WTC11 (cell line): ENCODE measurements around the gene CIT. TPM values are rescaled to one million over a fixed set of nuclear protein-coding genes. Genes with fewer than 3 reads are reported as not detected.

Experiments
- ATAC-seq: fragments of 200-7000 bp; cut with Tn5 transposase; 2 replicates; pipeline ENCODE4 v1.10.0; 2021; ENCODE audit warnings: mild to moderate bottlenecking, moderate library complexity
- CTCF ChIA-PET: fragments of 300-600 bp; sonication (Branson Sonifier 250); formaldehyde crosslinking; loops from one replicate; lab custom pipeline; 2021; ENCODE audit warnings: antibody characterized with exemption; lab: Charles Lee
- POLR2A ChIA-PET: fragments of 350-600 bp; sonication (Branson Sonifier 250); formaldehyde crosslinking; loops from one replicate; lab custom pipeline; 2021; ENCODE audit warnings: antibody characterized with exemption; lab: Charles Lee
- DNase-seq: peaks from one replicate; pipeline ENCODE4 v3.0.0; 2021; ENCODE audit warnings: low spot score
- H3K27ac Mint-ChIP-seq: 2 replicates; pipeline ENCODE4 v1.8.0; 2021; ENCODE audit warnings: mixed read lengths
- H3K27me3 Mint-ChIP-seq: 2 replicates; pipeline ENCODE4 v1.8.0; 2021; ENCODE audit warnings: low read depth, mild to moderate bottlenecking, moderate library complexity, mixed read lengths
- H3K36me3 Mint-ChIP-seq: 2 replicates; pipeline ENCODE4 v1.8.0; 2021; ENCODE audit warnings: mixed read lengths
- H3K4me1 Mint-ChIP-seq: 2 replicates; pipeline ENCODE4 v1.8.0; 2022; ENCODE audit warnings: mixed read lengths
- H3K4me3 Mint-ChIP-seq: 2 replicates; pipeline ENCODE4 v1.8.0; 2021; ENCODE audit warnings: mild to moderate bottlenecking, moderate library complexity, mixed read lengths
- H3K9me3 Mint-ChIP-seq: 2 replicates; pipeline ENCODE4 v1.8.0; 2021; ENCODE audit warnings: mixed read lengths
- ARID4B ChIP-seq: sonication (generic); formaldehyde crosslinking; IDR thresholded peaks from 2 replicates; pipeline ENCODE4 v1.8.0; 2023; ENCODE audit warnings: missing genetic modification reagents, mild to moderate bottlenecking, borderline replicate concordance
- ATF3 ChIP-seq: sonication (generic); formaldehyde crosslinking; conservative IDR thresholded peaks from 2 replicates; pipeline ENCODE4 v1.8.1; 2022; ENCODE audit warnings: mild to moderate bottlenecking, missing genetic modification reagents
- EMX1 ChIP-seq: fragments of 250-450 bp; sonication (Bioruptor Pico); IDR thresholded peaks from 2 replicates; pipeline ENCODE4 v1.8.0; 2021; ENCODE audit warnings: mild to moderate bottlenecking
- FOXK1 ChIP-seq: sonication (generic); formaldehyde crosslinking; IDR thresholded peaks from 2 replicates; pipeline ENCODE4 v1.8.0; 2022; ENCODE audit warnings: mild to moderate bottlenecking, moderate library complexity, missing genetic modification reagents
- GABPB1 ChIP-seq: sonication (generic); formaldehyde crosslinking; IDR thresholded peaks from 2 replicates; pipeline ENCODE4 v1.8.1; 2023; ENCODE audit warnings: mild to moderate bottlenecking, missing genetic modification reagents
- GTF2I ChIP-seq: fragments of 250-450 bp; sonication (Bioruptor Pico); conservative IDR thresholded peaks from 2 replicates; pipeline ENCODE4 v1.4.0; 2021; ENCODE audit warnings: mild to moderate bottlenecking
- KAT7 ChIP-seq: sonication (generic); formaldehyde crosslinking; IDR thresholded peaks from 2 replicates; pipeline ENCODE4 v1.8.1; 2023; ENCODE audit warnings: missing genetic modification reagents, mild to moderate bottlenecking, borderline replicate concordance
- MYBL2 ChIP-seq: sonication (generic); formaldehyde crosslinking; IDR thresholded peaks from 2 replicates; pipeline ENCODE4 v1.8.1; 2023; ENCODE audit warnings: mild to moderate bottlenecking, moderate library complexity, missing genetic modification reagents
- NFATC4 ChIP-seq: fragments of 250-450 bp; sonication (Bioruptor Pico); IDR thresholded peaks from 2 replicates; pipeline ENCODE4 v1.9.0; 2021; ENCODE audit warnings: mild to moderate bottlenecking
- NFYB ChIP-seq: sonication (generic); formaldehyde crosslinking; conservative IDR thresholded peaks from 2 replicates; pipeline ENCODE4 v1.8.0; 2022; ENCODE audit warnings: low read depth, missing genetic modification reagents
- NR3C1 ChIP-seq: sonication (generic); formaldehyde crosslinking; conservative IDR thresholded peaks from 2 replicates; pipeline ENCODE4 v1.8.1; 2023; ENCODE audit warnings: low read depth, mild to moderate bottlenecking, missing genetic modification reagents
- RORB ChIP-seq: fragments of 250-450 bp; sonication (Bioruptor Pico); IDR thresholded peaks from 2 replicates; pipeline ENCODE4 v1.9.0; 2021; ENCODE audit warnings: mild to moderate bottlenecking
- SOX15 ChIP-seq: fragments of 250-450 bp; sonication (Bioruptor Pico); IDR thresholded peaks from 2 replicates; pipeline ENCODE4 v1.9.0; 2021; ENCODE audit warnings: mild to moderate bottlenecking
- TEAD1 ChIP-seq: sonication (generic); formaldehyde crosslinking; IDR thresholded peaks from 2 replicates; pipeline ENCODE4 v1.8.0; 2022; ENCODE audit warnings: mild to moderate bottlenecking, missing genetic modification reagents
- TP53 ChIP-seq: sonication (generic); formaldehyde crosslinking; IDR thresholded peaks from 2 replicates; pipeline ENCODE4 v1.8.1; 2023; ENCODE audit warnings: mild to moderate bottlenecking, missing genetic modification reagents
- ZNF121 ChIP-seq: sonication (generic); formaldehyde crosslinking; IDR thresholded peaks from 2 replicates; pipeline ENCODE4 v1.8.0; 2023; ENCODE audit warnings: missing genetic modification reagents
- ZNF396 ChIP-seq: fragments of 250-450 bp; sonication (Bioruptor Pico); IDR thresholded peaks from 2 replicates; pipeline ENCODE4 v1.8.0; 2021; ENCODE audit warnings: mild to moderate bottlenecking, moderate library complexity, borderline replicate concordance
- ZNF425 ChIP-seq: fragments of 250-450 bp; sonication (Bioruptor Pico); conservative IDR thresholded peaks from 2 replicates; pipeline ENCODE4 v1.9.0; 2021; ENCODE audit warnings: mild to moderate bottlenecking
- total RNA-seq: library from RNA; stranded (reverse); gene quantifications from 3 replicates; pipeline ENCODE4 v1.2.3, GENCODE V29; 2021
- TF ChIP-seq, protein P1 (sequence below): sonication (generic); formaldehyde crosslinking; IDR thresholded peaks from 2 replicates; pipeline ENCODE4 v1.8.0; 2022; ENCODE audit warnings: mild to moderate bottlenecking, missing genetic modification reagents
- TF ChIP-seq, protein P2 (sequence below): sonication (generic); formaldehyde crosslinking; IDR thresholded peaks from 2 replicates; pipeline ENCODE4 v1.8.1; 2023; ENCODE audit warnings: mild to moderate bottlenecking, missing genetic modification reagents, moderate library complexity
- TF ChIP-seq, protein P3 (sequence below): sonication (generic); formaldehyde crosslinking; IDR thresholded peaks from 2 replicates; pipeline ENCODE4 v1.8.1; 2023; ENCODE audit warnings: mild to moderate bottlenecking, missing genetic modification reagents, moderate library complexity
- TF ChIP-seq, protein P4 (sequence below): sonication (generic); formaldehyde crosslinking; conservative IDR thresholded peaks from 2 replicates; pipeline ENCODE4 v1.8.1; 2023; ENCODE audit warnings: mild to moderate bottlenecking, low read depth, missing genetic modification reagents, moderate library complexity

CIT gene
- total RNA-seq, 1 experiment from 2014 or later = 65.4 TPM

DNA sequence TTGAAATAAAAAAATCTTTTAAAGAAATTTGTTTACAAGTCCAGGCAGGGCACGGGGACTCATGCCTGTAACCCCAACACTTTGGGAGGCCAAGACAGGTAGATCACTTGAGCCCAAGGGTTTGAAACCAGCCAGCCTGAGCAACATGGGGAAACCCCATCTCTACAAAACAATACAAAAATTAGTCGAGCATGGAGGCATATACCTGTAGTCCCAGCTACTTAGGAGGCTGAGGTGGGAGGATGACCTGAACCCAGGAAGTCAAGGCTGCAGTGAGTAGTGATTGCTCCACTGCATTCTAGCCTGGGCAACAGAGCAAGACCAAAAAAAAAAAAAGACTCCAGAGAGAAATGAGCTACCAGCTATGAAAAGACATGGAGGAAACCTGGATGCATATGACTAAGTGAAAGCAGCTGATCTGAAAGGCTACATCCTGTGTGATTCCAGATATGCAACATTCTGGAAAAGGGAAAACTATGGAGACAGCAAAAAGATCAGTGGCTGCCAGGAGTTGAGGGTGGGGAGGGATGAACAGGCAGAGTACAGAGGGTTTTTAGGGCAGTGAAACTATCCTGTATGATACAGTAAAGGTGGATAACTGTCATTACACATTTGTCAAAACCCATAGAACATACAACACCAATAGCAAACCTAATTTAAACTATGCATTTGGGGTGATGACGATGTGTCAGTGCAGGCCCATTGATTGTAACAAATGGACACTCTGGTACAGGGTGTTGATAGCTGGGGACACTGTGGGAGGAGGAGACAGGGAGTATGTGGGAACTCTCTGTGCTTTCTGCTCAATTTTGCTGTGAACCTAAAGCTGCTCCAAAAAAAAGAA lies 149.3 kb downstream of the CIT start (continued):
- TF ChIP-seq, protein P1, sequence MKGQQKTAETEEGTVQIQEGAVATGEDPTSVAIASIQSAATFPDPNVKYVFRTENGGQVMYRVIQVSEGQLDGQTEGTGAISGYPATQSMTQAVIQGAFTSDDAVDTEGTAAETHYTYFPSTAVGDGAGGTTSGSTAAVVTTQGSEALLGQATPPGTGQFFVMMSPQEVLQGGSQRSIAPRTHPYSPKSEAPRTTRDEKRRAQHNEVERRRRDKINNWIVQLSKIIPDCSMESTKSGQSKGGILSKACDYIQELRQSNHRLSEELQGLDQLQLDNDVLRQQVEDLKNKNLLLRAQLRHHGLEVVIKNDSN (CRISPR knock-in tag) = no peak
- TF ChIP-seq GABPB1 (CRISPR knock-in tag) = no peak

- peaks cover 22% of the 10 kb centered on the region for H3K36me3 Mint-ChIP-seq
- TF ChIP-seq SOX15 (CRISPR knock-in tag) (no peak), MYBL2 (CRISPR knock-in tag) (no peak), TEAD1 (CRISPR knock-in tag) (no peak), GTF2I (no peak), NFYB (CRISPR knock-in tag) (no peak), NR3C1 (CRISPR knock-in tag) (no peak), ZNF396 (CRISPR knock-in tag) (no peak), NFATC4 (CRISPR knock-in tag) (no peak), FOXK1 (no peak), RORB (CRISPR knock-in tag) (no peak), KAT7 (CRISPR knock-in tag) (no peak), EMX1 (no peak), ATF3 (no peak)
- TF ChIP-seq, protein P2, sequence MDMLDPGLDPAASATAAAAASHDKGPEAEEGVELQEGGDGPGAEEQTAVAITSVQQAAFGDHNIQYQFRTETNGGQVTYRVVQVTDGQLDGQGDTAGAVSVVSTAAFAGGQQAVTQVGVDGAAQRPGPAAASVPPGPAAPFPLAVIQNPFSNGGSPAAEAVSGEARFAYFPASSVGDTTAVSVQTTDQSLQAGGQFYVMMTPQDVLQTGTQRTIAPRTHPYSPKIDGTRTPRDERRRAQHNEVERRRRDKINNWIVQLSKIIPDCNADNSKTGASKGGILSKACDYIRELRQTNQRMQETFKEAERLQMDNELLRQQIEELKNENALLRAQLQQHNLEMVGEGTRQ = no peak
- H3K27me3 Mint-ChIP-seq = no peaks in the 10 kb centered on the region
- no peak overlapping the region for H3K4me3 Mint-ChIP-seq
- no peak overlapping the region for H3K27ac Mint-ChIP-seq
- no peak for DNase-seq
- no peaks in the 10 kb centered on the region for H3K4me1 Mint-ChIP-seq
- H3K9me3 Mint-ChIP-seq = no peaks in the 10 kb centered on the region
- ATAC-seq = no peak
- ChIA-PET CTCF (no interaction called here), POLR2A (no interaction called here)
Measured at GRCh38 chr12:119725523-119725922, 151.6 kb downstream of the CIT start.

DNA sequence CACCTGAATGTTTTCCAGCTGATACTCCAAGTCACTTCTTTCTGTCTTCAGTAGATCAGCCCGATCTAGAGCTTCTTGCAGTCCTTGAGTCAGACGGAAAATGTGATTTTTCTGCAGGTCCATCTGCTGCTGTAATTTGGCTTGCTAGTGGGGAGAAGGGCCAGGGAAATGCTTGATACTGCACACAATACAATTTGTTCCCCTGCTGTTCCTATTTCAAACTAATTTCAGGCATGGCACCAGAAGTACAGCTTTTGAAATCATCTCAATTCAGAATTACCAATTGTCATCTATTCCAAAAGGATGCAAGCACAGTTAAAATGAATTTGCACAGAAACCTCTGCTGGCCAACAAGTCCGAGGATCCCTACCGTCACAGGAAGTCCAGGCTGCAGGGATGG lies 155.8 kb downstream of the CIT start:
- DNase-seq = no peak
- H3K36me3 Mint-ChIP-seq = peaks cover 36% of the 10 kb centered on the region
- H3K4me3 Mint-ChIP-seq = no peak overlapping the region
- CTCF ChIA-PET = no interaction called here
- no peak for ATAC-seq
- no peaks in the 10 kb centered on the region for H3K9me3 Mint-ChIP-seq
- no peak overlapping the region for H3K27ac Mint-ChIP-seq
- no peaks in the 10 kb centered on the region for H3K4me1 Mint-ChIP-seq
- POLR2A ChIA-PET = no interaction called here
- H3K27me3 Mint-ChIP-seq = no peaks in the 10 kb centered on the region
- TF ChIP-seq, protein P3, sequence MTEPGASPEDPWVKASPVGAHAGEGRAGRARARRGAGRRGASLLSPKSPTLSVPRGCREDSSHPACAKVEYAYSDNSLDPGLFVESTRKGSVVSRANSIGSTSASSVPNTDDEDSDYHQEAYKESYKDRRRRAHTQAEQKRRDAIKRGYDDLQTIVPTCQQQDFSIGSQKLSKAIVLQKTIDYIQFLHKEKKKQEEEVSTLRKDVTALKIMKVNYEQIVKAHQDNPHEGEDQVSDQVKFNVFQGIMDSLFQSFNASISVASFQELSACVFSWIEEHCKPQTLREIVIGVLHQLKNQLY = no peak
- TF ChIP-seq ZNF121 (CRISPR knock-in tag) (no peak), ZNF425 (CRISPR knock-in tag) (no peak), ATF3 (no peak), TP53 (no peak), MYBL2 (CRISPR knock-in tag) (no peak), ARID4B (no peak), NFATC4 (CRISPR knock-in tag) (no peak)
- TF ChIP-seq, protein P4, sequence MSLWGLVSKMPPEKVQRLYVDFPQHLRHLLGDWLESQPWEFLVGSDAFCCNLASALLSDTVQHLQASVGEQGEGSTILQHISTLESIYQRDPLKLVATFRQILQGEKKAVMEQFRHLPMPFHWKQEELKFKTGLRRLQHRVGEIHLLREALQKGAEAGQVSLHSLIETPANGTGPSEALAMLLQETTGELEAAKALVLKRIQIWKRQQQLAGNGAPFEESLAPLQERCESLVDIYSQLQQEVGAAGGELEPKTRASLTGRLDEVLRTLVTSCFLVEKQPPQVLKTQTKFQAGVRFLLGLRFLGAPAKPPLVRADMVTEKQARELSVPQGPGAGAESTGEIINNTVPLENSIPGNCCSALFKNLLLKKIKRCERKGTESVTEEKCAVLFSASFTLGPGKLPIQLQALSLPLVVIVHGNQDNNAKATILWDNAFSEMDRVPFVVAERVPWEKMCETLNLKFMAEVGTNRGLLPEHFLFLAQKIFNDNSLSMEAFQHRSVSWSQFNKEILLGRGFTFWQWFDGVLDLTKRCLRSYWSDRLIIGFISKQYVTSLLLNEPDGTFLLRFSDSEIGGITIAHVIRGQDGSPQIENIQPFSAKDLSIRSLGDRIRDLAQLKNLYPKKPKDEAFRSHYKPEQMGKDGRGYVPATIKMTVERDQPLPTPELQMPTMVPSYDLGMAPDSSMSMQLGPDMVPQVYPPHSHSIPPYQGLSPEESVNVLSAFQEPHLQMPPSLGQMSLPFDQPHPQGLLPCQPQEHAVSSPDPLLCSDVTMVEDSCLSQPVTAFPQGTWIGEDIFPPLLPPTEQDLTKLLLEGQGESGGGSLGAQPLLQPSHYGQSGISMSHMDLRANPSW (CRISPR knock-in tag) = no peak
